ENCODE data around the gene GARIN1A.

DNA sequence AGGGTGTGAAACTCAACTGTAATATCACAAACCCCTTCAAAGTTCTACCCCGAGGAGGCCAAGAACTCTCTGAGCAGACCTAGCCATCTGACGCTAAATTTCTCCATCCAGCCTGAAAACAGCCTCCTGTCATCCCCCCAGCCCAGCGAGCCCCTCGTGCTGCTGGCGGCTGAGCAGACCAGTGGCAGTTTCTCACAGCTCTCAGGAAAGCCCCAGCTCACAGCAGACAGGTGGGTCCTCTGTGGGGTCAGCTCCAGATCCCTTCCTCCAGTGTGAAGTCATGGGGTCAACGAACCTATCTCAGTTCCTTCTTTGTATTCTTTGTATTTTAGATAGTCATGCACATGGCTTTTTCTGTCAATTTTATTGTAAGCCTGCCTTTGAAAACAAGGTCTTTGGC lies 7.8 kb downstream of the GARIN1A start:
- TF ChIP-seq, protein P1, sequence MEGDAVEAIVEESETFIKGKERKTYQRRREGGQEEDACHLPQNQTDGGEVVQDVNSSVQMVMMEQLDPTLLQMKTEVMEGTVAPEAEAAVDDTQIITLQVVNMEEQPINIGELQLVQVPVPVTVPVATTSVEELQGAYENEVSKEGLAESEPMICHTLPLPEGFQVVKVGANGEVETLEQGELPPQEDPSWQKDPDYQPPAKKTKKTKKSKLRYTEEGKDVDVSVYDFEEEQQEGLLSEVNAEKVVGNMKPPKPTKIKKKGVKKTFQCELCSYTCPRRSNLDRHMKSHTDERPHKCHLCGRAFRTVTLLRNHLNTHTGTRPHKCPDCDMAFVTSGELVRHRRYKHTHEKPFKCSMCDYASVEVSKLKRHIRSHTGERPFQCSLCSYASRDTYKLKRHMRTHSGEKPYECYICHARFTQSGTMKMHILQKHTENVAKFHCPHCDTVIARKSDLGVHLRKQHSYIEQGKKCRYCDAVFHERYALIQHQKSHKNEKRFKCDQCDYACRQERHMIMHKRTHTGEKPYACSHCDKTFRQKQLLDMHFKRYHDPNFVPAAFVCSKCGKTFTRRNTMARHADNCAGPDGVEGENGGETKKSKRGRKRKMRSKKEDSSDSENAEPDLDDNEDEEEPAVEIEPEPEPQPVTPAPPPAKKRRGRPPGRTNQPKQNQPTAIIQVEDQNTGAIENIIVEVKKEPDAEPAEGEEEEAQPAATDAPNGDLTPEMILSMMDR (IDR thresholded peaks at IDR 0.05; ENCODE audit: low read depth, low read length), result no peak
- TF ChIP-seq EZH2phosphoT487 (IDR thresholded peaks at IDR 0.05; ENCODE audit: low read depth), result no peak
